ENCODE results near the gene JUN.

GRCh38 chr1:58764294-58764978 lies 19.4 kb downstream of the JUN start:
- TF ChIP-seq POLR2A (IDR thresholded peaks at IDR 0.05; ENCODE audit: low read length) (no peak), GATA1 (IDR thresholded peaks at IDR 0.05; ENCODE audit: low read depth, low read length) (no peak)
